ENCODE measurements around the gene OR2H2.

The OR2H2 gene

DNA sequence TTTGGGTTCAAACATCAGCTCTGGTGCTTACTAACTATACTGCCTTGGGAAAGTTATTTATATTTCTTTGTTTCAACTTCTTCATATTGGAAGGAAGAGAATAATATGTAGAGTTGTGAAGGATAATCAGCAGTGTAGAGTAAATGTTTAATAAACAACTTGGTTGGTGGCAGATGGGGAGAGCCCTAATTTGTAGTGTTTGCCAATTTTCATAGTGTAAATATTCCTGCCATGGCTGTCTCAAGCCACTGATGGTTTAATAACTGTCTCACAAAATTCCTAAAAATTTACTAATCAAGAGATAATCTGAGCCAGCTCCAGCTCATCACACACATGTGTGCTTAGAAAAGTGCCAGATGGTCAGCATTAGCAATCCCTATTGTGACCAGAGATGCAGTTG lies at the start of gene OR2H2:
Gene OR2H2 (plus strand): TSS at position 301 of the 400 bp plus-strand sequence. CDS start 2,824 bp downstream, outside the sequence.
- no peak for DNase-seq (ENCODE audit: low read depth in 2 of 2)

DNA sequence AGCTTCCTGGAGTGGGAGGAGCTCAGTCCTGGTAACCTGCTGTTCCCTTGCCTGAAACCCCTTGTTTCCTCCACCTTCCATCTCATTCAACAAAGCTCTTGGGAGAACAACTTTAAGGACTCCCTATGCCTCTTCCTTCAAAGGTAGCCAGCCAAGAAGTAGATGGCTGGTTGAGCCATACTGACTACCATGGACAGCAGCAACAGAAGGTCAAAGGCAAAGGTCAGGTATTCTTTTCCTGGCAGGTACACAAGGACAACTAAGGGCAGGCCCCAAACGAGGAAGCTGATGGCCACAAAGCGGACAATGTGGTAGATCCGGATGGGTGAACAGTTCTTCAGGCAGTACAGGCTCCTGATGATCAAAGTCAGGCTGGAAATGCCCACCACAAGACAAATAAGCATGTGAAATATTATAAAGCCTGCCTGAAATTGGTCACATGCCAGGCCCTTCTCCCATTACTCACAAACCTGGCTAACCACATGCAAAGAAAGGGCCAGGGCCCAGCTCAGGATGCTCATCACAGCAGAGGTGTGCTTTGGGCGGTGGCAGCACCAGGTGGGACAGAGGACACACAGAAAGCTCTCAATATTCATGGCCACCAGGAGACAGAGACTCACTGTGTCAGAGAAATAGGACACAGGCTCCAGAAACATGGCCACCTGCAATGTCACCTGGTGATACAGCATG lies 47.1 kb upstream of the OR2H2 start:
- DNase-seq (ENCODE audit: low read depth in 2 of 2): no peak

DNA sequence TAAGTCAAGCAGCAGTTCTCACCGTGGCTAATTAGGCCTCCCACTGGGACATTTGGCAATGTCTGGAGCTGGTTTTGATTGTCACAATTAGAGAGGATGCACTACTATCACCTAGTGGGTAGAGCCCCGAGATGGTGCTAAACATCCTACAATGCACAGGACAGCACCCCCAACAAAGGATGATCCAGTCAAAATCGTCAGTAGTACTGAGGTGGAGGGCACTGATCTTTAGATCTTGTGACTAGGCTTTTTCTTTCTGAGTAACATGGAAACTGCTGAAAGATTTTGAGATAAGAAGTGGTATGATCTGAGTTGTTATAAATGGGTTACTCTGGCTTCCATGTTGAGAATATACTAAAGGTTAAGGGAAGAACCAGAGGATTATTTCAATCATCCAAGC lies 37.3 kb upstream of the OR2H2 start:
- no peak for DNase-seq (ENCODE audit: low read depth in 2 of 2)

DNA sequence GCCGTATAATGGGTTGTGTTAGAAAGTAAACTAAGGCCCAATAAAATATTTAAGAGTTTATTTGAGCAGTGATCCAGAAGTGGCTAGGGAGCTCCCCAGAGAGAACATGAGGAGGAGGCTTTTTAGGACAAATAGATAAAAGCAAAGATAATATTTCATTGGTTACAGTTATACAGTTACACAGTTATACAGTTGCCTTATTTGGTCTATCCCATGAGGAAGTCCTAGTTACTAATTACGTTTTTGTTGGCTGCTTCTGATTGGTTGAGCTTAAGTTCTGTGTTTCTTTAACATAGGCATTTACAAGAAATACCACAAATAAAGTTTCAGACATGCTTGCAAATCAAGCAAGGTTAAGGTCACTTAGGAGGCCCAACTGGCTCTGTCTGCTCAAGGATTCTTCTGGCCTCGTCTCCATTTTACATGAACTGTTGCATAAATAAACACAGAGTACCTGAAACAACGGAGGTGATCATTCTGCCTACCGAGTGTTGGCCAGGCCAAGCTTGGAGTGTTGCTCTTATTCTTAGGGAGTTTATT lies 32.3 kb upstream of the OR2H2 start:
- no peak for DNase-seq (ENCODE audit: low read depth in 2 of 2)

DNA sequence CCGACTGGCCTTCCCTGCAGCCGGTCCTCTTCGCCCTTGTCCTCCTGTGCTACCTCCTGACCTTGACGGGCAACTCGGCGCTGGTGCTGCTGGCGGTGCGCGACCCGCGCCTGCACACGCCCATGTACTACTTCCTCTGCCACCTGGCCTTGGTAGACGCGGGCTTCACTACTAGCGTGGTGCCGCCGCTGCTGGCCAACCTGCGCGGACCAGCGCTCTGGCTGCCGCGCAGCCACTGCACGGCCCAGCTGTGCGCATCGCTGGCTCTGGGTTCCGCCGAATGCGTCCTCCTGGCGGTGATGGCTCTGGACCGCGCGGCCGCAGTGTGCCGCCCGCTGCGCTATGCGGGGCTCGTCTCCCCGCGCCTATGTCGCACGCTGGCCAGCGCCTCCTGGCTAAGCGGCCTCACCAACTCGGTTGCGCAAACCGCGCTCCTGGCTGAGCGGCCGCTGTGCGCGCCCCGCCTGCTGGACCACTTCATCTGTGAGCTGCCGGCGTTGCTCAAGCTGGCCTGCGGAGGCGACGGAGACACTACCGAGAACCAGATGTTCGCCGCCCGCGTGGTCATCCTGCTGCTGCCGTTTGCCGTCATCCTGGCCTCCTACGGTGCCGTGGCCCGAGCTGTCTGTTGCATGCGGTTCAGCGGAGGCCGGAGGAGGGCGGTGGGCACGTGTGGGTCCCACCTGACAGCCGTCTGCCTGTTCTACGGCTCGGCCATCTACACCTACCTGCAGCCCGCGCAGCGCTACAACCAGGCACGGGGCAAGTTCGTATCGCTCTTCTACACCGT lies 31.5 kb upstream of the OR2H2 start:
- no peak for DNase-seq (ENCODE audit: low read depth in 2 of 2)

DNA sequence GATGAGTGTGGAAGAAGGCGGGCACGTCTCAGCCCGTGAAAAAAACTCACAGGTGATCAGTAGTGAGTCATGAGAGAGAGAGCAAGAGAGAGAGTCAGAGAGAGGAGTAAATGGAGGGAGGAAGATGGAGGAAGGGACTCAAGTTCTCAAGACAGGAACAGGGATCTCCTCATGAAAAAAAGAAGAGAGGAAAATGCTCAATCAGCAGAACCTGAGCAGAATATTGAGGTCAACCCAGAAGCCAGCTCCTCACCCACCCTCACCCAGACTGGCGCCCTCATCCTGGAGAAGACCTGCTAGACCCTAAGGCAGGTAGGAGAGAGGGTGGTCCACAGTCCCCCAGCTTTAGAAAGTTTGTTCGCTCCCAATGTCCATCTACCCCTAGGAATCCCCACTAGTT lies 30.2 kb upstream of the OR2H2 start:
- no peak for DNase-seq (ENCODE audit: low read depth in 2 of 2)

DNA sequence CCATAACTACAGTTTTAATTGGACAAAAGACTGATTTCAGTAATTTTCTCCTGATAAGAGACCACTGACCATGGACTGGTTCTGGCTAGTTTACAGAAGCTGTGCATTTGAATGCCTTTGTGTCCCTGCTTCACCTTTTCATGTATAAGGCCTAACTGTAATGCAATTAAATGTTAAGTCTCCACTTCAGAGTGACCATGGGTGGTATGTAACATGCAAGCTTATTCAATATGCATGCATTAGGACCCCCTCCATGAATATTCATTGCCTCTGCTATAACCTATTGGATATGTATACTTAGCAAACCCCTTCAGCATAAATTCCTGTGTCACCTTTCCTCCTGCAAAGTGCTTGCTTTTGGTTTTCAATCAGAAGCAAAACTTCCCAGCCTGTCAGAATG lies 27.6 kb upstream of the OR2H2 start:
- no peak for DNase-seq (ENCODE audit: low read depth in 2 of 2)

DNA sequence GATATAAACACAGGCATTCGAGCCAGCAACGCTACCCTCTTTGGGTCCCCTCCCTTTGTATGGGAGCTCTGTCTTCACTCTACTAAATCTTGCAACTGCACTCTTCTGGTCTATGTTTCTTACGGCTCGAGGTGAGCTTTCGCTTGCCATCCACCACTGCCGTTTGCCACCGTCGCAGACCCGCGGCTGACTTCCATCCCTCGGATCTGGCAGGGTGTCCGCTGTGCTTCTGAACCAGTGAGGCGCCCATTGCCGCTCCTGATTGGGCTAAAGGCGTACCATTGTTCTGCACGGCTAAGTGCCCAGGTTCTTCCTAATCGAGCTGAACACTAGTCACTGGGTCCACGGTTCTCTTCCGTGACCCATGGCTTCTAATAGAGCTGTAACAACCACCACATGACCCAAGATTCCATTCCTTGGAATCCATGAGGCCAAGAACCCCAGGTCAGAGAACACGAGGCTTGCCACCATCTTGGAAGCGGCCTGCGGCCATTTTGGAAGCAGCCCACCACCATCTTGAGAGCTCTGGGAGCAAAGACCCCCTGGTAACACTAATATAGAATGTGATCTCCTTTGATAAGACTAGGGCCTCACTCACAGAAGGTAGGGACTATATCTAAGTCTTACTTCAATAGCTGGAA lies 26.4 kb upstream of the OR2H2 start:
- no peak for DNase-seq (ENCODE audit: low read depth in 2 of 2)

DNA sequence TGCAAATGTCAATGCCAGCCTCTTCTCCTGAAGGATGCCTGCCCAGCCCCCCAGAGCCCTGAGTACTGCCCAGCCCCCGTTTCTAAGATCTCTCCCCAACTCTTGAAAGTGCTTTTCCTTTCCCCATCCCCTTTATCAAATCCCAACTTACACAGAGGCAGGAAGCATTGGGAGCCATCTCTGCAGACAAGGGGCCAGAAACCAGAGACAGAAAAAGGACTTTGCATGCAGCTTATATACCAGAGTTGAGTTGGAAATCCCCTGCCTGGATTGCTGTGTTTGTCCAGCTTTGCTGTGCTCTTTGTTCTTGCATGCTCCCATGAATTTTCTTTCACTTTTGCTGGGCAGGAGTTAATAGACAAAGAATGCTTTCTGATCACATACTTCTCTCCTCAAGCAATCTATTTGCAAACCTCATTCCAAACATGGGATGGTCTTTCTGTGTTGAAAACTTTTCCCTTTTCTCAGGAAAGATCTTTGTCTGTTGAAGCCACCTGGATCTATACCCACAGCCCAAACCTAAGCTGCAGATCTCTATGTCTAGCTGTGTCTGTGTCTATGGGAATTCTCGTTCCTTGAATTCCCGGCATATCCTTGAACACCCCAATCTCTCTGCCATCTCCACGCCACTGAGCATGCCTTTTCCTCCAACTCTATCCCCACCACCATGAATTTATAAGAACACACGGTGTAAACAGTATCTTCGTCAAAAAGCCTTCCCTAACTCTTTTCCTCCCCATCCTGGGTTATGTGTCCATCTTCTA lies 25.2 kb upstream of the OR2H2 start, which contains the start of gene UBD:
Gene UBD (minus strand): TSS at position 209 of the 764 bp plus-strand sequence. CDS start 31 bp downstream, at position 178.
- DNase-seq (ENCODE audit: low read depth in 2 of 2): no peak

DNA sequence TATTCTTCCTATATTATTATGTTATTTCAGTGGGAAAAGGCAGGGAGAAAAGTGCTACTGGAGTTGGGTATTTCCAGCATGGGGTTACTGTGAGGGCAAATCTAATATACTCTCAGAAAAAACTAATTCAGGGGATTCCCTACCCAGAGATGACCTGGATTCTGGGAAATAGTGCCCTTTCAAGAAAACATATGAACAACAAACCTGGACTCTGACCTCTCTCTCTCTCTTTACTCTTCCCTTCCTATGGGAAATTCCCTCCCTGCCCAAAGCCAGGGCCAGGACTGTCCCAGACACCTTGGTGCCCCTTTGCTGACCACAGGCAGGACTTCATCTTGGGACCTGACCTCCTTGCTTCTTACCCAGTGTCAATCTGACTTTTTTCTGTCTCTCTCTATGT lies 23.8 kb upstream of the OR2H2 start:
- no peak for DNase-seq (ENCODE audit: low read depth in 2 of 2)

DNA sequence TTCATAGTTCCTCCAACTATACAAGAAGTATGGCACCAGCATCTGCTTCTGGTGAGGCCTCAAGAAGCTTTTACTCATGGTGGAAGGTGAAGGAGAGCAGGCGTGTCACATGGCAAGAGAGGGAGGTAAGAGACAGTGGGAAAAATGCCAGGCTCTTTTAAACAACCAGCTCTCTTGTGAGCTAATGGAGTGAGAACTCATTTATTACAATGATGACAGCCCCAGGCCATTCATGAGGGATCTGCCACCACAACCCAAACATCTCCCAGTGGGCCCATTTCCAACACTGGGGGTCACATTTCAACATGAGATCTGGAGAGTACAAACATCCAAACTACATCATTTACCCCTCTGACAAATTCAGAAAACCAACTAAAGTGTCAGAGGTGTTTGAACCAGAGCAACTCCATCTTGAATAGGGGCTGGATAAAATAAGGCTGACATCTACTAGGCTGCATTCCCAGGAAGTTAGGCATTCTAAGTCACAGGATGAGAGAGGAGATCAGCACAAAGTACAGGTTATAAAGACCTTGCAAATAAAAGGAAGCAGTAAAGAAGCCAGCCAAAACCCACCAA lies 23.2 kb upstream of the OR2H2 start:
- no peak for DNase-seq (ENCODE audit: low read depth in 2 of 2)

DNA sequence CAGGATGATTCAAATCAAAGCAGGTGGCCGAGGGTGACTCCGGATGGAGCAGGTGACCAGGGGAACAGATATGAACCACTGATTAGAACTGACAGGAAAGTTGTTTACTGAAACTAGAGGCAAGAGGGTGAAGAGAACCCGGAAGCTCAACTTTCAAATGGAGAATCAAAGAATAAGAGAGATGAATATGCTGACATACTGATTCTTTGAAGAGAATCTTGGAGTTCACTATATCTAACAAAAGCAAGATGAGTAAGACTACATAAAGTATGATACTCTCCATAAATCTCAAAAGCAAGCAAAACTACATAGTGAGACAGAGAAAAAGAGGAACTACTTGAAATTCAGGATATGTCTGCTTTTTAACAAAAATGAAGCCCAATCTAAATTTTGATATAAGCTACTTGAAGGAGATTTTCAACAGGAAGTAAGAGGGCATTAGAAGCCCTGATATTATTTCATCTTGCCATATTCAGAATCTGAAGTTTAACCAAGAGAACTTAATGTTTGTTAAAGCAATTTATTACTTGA lies 21.4 kb upstream of the OR2H2 start:
- no peak for DNase-seq (ENCODE audit: low read depth in 2 of 2)

DNA sequence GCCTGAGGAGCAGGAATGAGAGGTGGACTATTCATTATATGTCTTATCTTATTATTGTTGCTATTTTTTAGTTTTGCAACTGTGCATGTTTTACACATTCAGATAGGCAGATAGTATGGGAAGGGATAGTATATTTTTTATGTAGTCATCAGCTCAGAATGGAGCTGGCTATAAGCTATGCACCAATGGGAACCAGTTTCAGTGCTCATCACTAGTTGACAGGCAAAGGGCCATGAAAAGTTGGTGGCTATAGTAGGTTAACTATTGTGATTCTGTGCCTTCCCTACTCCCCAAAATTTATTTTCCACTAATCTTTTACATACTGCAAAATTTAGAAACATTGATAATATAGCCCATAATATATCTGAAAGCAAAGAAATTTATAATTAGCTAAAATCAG lies 20.0 kb upstream of the OR2H2 start:
- no peak for DNase-seq (ENCODE audit: low read depth in 2 of 2)

DNA sequence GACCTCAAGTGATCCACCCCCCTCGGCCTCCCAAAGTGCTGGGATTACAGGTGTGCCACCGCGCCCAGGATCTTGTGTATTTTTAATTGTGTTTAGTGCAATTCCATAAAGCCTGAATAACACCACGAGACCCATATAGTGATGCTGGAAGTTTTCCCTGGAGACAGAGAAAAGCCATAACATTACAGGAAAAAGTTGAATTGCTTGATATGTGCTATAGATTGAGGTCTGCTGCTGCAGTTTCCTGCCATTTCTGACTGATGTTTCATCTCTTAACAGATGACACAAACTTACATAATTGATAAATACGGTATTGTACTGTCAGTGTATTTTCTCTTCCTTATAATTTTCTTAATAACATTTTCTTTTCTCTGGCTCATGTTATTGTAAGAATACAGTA lies 18.1 kb upstream of the OR2H2 start:
- DNase-seq (ENCODE audit: low read depth in 2 of 2): no peak

DNA sequence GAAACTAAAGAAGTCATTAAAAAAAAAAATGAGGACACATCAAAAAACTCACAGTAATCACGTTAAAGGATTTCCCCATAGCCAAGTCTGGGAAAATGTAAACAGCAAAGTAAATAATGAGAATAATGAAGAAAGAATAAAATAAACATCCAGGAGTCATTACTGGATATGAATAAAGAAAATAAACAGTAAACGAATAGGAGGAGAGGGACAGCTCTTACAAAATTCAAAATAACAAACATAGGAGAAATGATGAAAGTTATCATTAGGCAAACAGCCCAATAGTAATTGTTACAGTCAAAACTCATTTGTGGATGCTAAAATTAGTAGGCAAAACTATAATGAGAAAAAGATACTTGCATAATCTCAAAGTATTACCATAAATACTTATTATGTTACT lies 17.4 kb upstream of the OR2H2 start:
- DNase-seq (ENCODE audit: low read depth in 2 of 2): no peak

DNA sequence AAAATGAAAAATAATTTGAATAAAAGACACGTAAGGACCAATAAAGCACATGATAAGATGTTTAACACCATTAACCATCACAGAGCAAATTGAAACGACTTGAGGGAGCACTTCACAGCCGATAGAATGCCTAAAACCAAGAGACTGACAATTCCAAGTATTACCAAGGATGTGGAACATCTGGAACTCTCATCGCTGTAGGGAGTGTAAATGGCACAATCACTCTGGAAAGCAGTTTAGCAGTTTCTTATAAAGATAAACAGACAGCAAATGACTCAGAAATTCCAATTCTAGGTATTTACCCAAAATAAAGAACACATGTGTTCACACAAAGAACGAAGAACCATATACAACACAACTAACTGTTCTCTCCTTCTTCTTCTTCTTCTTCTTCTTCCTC lies 16.9 kb upstream of the OR2H2 start:
- no peak for DNase-seq (ENCODE audit: low read depth in 2 of 2)

DNA sequence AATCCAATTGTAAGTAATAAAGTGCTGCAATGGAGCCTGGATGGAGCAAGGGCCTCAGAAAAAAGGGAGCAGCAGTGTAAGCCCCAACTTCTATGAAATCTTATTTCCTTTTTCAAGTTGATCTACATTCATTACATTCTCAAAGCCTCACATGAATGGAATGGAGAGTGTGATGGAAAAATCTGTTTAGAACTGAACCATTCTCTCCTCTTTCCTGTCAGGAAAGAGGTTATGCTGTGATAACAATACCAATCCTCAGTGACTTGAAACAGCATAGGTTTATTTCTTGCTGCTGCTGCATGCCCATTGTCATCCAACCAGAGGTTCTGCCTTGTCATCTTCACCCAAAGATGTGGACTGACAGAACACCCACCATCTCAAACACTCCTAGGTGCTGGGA lies 8.9 kb upstream of the OR2H2 start:
- DNase-seq (ENCODE audit: low read depth in 2 of 2): no peak

DNA sequence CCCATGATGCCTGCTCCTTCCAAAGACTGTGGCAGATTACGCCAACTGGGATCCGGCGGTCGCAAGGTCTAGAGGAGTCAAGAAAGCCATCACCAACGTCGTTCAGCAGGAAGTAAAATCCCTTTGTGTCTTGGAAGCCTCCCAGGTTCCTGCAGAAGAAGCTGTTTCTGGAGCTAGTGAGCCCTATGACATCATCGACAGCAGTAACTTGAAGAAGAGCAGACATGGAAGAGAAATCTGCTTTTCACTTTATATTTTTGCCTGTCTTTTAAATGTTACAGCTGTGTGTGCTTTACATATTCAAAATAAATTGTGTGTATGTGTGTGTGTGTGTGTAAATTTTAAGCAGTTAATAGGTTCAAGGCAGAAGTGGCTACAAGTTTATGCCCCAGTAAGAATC lies 7.4 kb upstream of the OR2H2 start:
- no peak for DNase-seq (ENCODE audit: low read depth in 2 of 2)

DNA sequence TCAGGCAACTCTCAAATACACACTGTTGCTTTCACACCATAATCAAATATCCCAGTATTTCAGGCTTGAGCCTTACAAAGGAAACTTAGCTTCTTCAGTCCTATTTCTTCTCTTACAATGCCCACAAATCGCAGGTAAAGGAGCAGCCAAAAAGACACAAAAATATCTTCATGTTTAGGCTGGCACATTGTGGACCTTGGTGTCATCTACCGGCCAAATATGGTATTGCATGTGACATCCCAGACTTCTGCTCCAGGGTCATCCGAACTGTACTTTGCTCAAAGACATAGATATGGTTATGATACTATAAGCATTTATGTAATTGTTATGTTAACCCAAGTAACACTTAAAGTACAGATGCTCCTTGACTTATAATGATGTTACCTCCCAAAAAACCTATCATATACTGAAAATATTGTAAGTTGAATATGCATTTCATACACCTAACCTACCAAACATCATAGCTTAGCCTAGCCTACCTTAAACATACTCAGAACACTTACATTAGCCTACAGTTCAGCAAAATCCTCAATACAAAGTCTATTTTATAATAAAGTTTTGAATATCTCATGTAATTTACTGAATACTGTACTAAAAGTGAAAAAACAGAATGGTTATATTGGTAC lies 4.6 kb downstream of the OR2H2 start:
- DNase-seq (ENCODE audit: low read depth in 2 of 2): peak; percentile 7 to 8

DNA sequence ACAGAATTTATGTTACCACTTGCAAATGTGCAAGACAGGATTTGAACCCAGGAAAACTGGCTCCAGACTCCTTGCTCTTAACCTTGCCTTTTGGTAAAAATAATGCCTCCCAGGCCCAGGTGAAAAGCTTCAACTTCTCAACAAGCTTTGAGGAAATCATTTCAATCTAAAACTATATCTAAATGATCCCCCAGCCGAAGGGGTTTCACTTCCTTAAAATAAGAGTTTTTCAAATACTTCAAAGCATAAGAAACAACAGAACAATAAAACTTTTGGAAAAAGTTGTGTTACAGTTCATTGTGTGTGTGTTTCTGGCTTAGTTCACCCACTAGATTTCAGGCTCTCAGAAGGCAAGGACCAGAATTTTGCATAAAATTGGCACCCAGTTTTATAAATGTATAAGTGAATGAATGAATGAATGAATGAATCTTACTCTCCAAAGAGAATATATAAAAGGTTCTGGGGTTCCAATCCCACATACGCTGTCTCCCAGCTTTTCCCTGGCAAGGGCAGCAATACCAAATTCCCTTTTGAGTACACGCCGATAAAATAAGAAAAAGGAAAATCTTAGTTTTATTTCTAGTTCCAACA lies 5.4 kb downstream of the OR2H2 start:
- no peak for DNase-seq (ENCODE audit: low read depth in 2 of 2)
